ENCODE data around the gene LSAMP. TPM values are rescaled to one million over a fixed set of nuclear protein-coding genes. Genes with fewer than 3 reads are reported as not detected.

LSAMP gene
- total and polyA plus RNA-seq, 2 of the 4 experiments (the other 2 are of a cell fraction), result 7.9 to 8.0 TPM

DNA sequence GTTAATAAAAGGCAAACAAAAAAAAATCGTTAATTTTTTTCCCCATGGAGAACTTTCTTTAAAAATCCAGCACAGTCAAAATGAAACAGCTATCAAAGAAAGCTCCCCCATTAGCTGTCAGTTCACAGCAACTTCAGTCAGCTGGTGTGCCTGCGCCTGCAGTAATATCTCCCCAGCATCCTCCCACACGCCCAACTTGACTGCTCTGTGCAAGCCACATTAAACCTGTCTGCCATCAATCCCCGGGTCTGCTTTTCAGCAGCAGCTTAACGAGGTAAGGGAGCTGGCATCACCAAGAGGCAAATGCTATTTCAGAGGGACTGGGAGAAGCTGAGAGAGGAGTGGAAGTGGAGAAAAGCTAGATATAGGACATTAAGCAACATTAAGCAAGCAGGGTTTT, 484.5 kb downstream of the LSAMP start:
- dilution Hi-C loops (cut with HindIII; ENCODE audit: low sequenced_read_pairs, unreplicated experiment), result no loop called here
- intact Hi-C loops (cut with micrococcal nuclease), result no loop called here

More for the DNA sequence above, 484.5 kb downstream of the LSAMP start:
- POLR2A ChIA-PET (ENCODE audit: unreplicated experiment), result no interaction called here
- H3K9me3 ChIP-seq (ENCODE audit: control insufficient read depth, insufficient read depth, low read length), result no peaks in the 10 kb centered on the region
- H3K9ac ChIP-seq (ENCODE audit: low read depth, low read length), result no peak overlapping the region
- no peak overlapping the region for H4K5ac ChIP-seq (ENCODE audit: low read depth, low read length)
- H3K18ac ChIP-seq (ENCODE audit: low read depth, low read length), result no peak overlapping the region
- H3K79me1 ChIP-seq (ENCODE audit: low read depth in 1 of 2, low read length in 2 of 2), result no peaks in the 10 kb centered on the region
- H2AK9ac ChIP-seq (replicated peaks; ENCODE audit: low read depth, low read length, poor library complexity), result no peak overlapping the region
- no peak overlapping the region for H2AK5ac ChIP-seq (ENCODE audit: low read depth, low read length)
- no TSS peak for BruUV-seq (replicated peaks)
- H2AFZ ChIP-seq (replicated peaks; ENCODE audit: low read length, poor library complexity), result no peak overlapping the region
- no peak overlapping the region for H2BK120ac ChIP-seq (ENCODE audit: low read depth, low read length)
- H2BK15ac ChIP-seq (ENCODE audit: low read depth, low read length), result no peak overlapping the region
- no peak overlapping the region for H3K4me3 ChIP-seq (ENCODE audit: insufficient read depth, low read depth, low read length)
- H2BK5ac ChIP-seq (ENCODE audit: low read depth, low read length, poor library complexity, severe bottlenecking), result no peak overlapping the region
- no peak overlapping the region for H3K4me2 ChIP-seq (ENCODE audit: low read depth, low read length)
- ATAC-seq (ENCODE audit: low read depth), result no peak
- CTCF ChIA-PET, result no interaction called here
- H3K23ac ChIP-seq (ENCODE audit: low read depth, low read length), result no peak overlapping the region
- no peak overlapping the region for H2BK20ac ChIP-seq (ENCODE audit: low read depth, low read length)
- 40% methylated on average over 1 of the region's 5 CpGs; no CpG with 5 or more reads in 1 of the 2 experiments for WGBS, 2 experiments (ENCODE audit: extremely low coverage in 2 of 2, insufficient read length in 1 of 2)
- H3K9me1 ChIP-seq (ENCODE audit: insufficient read depth, low read length), result no peaks in the 10 kb centered on the region; the same call in 1 of the 2 replicates
- H3K36me3 ChIP-seq (ENCODE audit: control insufficient read depth, insufficient read depth, low read length), result no peaks in the 10 kb centered on the region
- TF ChIP-seq BHLHE40 (IDR thresholded peaks at IDR 0.05; ENCODE audit: low read depth, low read length), result no peak
- no peak for TF ChIP-seq SMC3 (IDR thresholded peaks at IDR 0.05; ENCODE audit: low read depth, low read length)
- no peak for TF ChIP-seq MAZ (IDR thresholded peaks at IDR 0.05; ENCODE audit: borderline replicate concordance, low read depth, low read length)
- TF ChIP-seq NFE2L2 (IDR thresholded peaks at IDR 0.05; ENCODE audit: low read depth, low read length), result no peak
- TF ChIP-seq RFX5 (IDR thresholded peaks at IDR 0.05; ENCODE audit: low read depth, low read length), result no peak
- TF ChIP-seq, protein P1, sequence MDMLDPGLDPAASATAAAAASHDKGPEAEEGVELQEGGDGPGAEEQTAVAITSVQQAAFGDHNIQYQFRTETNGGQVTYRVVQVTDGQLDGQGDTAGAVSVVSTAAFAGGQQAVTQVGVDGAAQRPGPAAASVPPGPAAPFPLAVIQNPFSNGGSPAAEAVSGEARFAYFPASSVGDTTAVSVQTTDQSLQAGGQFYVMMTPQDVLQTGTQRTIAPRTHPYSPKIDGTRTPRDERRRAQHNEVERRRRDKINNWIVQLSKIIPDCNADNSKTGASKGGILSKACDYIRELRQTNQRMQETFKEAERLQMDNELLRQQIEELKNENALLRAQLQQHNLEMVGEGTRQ (IDR thresholded peaks at IDR 0.05; ENCODE audit: low read depth, low read length), result no peak
- no peak for TF ChIP-seq RCOR1 (IDR thresholded peaks at IDR 0.05; ENCODE audit: insufficient replicate concordance, low read length)
- TF ChIP-seq MXI1 (IDR thresholded peaks at IDR 0.05; ENCODE audit: borderline replicate concordance, low read depth, low read length), result no peak
- TF ChIP-seq RAD21 (IDR thresholded peaks at IDR 0.05; ENCODE audit: low read length), result no peak
- TF ChIP-seq CEBPB (IDR thresholded peaks at IDR 0.05; ENCODE audit: low read depth, low read length), result no peak
- no peak for TF ChIP-seq CTCF (conservative IDR thresholded peaks at IDR 0.05; ENCODE audit: low read depth, low read length)
- TF ChIP-seq, protein P2, sequence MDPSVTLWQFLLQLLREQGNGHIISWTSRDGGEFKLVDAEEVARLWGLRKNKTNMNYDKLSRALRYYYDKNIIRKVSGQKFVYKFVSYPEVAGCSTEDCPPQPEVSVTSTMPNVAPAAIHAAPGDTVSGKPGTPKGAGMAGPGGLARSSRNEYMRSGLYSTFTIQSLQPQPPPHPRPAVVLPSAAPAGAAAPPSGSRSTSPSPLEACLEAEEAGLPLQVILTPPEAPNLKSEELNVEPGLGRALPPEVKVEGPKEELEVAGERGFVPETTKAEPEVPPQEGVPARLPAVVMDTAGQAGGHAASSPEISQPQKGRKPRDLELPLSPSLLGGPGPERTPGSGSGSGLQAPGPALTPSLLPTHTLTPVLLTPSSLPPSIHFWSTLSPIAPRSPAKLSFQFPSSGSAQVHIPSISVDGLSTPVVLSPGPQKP (IDR thresholded peaks at IDR 0.05; ENCODE audit: borderline replicate concordance, low read depth, low read length), result no peak
- TF ChIP-seq FOS (IDR thresholded peaks at IDR 0.05; ENCODE audit: low read depth, low read length), result no peak
- no peak for TF ChIP-seq CHD1 (IDR thresholded peaks at IDR 0.05; ENCODE audit: low read depth, low read length)
- no peak for TF ChIP-seq MAFK (IDR thresholded peaks at IDR 0.05; ENCODE audit: low read depth, low read length)
- H3K4ac ChIP-seq (ENCODE audit: low read depth, low read length), result no peak overlapping the region
- H3K4me1 ChIP-seq (ENCODE audit: control insufficient read depth, insufficient read depth, low read length), result no peaks in the 10 kb centered on the region; the same call in 1 of the 2 replicates
- H3K27ac ChIP-seq (ENCODE audit: insufficient read depth, low read length), result no peak overlapping the region
- in situ Hi-C loops (cut with MboI; ENCODE audit: low sequenced_read_pairs), result no loop called here
- no peaks in the 10 kb centered on the region for H4K20me1 ChIP-seq (ENCODE audit: insufficient read depth, low read length)
- H4K8ac ChIP-seq (ENCODE audit: low read depth in 2 of 2, low read length in 2 of 2), result no peak overlapping the region
- no peak overlapping the region for H3K14ac ChIP-seq (replicated peaks; ENCODE audit: low read depth, low read length)
- no peaks in the 10 kb centered on the region for H3K27me3 ChIP-seq (ENCODE audit: control insufficient read depth, insufficient read depth, low read length)
- DNase-seq, result no peak
- no peak overlapping the region for H4K91ac ChIP-seq (ENCODE audit: insufficient read depth, low read depth, low read length)
- H3K56ac ChIP-seq (ENCODE audit: extremely low read depth, insufficient read depth, low read length), result no peak overlapping the region
